NT2/D1 (cell line): ENCODE data around the gene SMG7.

Source experiments
- SUZ12 ChIP-seq: IDR thresholded peaks from 2 replicates; pipeline ENCODE4 v1.6.1; 2011; ENCODE audit not compliant: insufficient read length, insufficient read depth; ENCODE audit errors: extremely low read depth
- YY1 ChIP-seq: IDR thresholded peaks from 2 replicates; pipeline ENCODE4 v1.6.1; 2011; ENCODE audit not compliant: insufficient read length, insufficient read depth
- ZNF274 ChIP-seq: IDR thresholded peaks from 2 replicates; pipeline ENCODE4 v1.6.1; 2011; ENCODE audit warnings: mild to moderate bottlenecking, low read depth, low read length

DNA sequence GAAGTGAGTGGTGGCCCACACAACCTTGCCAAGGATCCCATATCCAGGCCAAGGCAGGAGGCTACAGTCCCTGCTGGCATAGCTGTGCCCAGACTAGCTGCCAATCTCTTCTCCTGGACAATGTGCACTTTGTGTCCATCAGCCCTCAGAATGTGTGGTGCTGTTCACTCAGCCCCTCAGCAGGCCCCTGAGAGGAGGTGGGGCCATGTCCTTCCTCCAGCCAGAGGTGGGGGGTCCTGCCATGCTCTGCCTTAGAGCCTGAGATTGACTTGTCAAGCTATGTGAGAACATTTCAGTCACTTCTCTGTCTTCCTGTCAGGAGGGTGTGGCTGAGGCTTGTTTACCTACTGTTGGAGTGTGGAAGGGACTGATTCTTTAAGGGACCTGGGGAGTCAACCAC, 116.5 kb downstream of the SMG7 start:
- no peak for TF ChIP-seq SUZ12
- TF ChIP-seq ZNF274 = no peak
- TF ChIP-seq YY1 = no peak
